Activated T-cell treated with anti-CD3 and anti-CD28 coated beads, Interleukin-2, amount 50 U/mL, for 4 hours (primary cell): ENCODE measurements around the gene F7. TPM values are rescaled to one million over a fixed set of nuclear protein-coding genes. Genes with fewer than 3 reads are reported as not detected.
"Not testable (repeated sequence)": the region's sequence is repeated elsewhere in the genome, so short reads cannot be mapped to it uniquely, and the experiment has no call there.

Source experiments
- ATAC-seq, 2 donors: fragments of 200-7000 bp; cut with Tn5 transposase; one replicate each; pipeline ENCODE4 v1.10.0; 2021
- DNase-seq: peaks from one replicate; pipeline ENCODE4 v3.0.0-alpha.2; 2020
- H3K27me3 Mint-ChIP-seq: one replicate; pipeline ENCODE4 v1.8.0; 2021; ENCODE audit warnings: low read depth, mixed read lengths
- H3K36me3 Mint-ChIP-seq: one replicate; pipeline ENCODE4 v1.8.0; 2022; ENCODE audit warnings: mixed read lengths; ENCODE audit not compliant: insufficient read depth
- H3K4me1 Mint-ChIP-seq: one replicate; pipeline ENCODE4 v1.8.0; 2021; ENCODE audit warnings: low read depth, mixed read lengths
- H3K4me3 Mint-ChIP-seq: one replicate; pipeline ENCODE4 v1.8.0; 2021; ENCODE audit warnings: mild to moderate bottlenecking, moderate library complexity, mixed read lengths
- H3K9me3 Mint-ChIP-seq: one replicate; pipeline ENCODE4 v1.8.0; 2021; ENCODE audit warnings: mixed read lengths
- total RNA-seq, 3 donors: library from RNA; stranded (reverse); gene quantifications; one replicate each; pipeline ENCODE4 v1.2.1, GENCODE V29; 2021

Gene F7
- total RNA-seq, 3 donors from 2014 or later: 0.14 to 0.42 (median 0.38) TPM

GRCh38 chr13:113095146-113096051 is 10.2 kb upstream of the F7 start:
- Mint-ChIP-seq H3K4me3 (no peak overlapping the region), H3K27me3 (no peaks in the 10 kb centered on the region), H3K36me3 (peaks cover 3% of the 10 kb centered on the region), H3K9me3 (no peaks in the 10 kb centered on the region), H3K4me1 (no peaks in the 10 kb centered on the region)
- DNase-seq (no peak), ATAC-seq (no peak)

DNA sequence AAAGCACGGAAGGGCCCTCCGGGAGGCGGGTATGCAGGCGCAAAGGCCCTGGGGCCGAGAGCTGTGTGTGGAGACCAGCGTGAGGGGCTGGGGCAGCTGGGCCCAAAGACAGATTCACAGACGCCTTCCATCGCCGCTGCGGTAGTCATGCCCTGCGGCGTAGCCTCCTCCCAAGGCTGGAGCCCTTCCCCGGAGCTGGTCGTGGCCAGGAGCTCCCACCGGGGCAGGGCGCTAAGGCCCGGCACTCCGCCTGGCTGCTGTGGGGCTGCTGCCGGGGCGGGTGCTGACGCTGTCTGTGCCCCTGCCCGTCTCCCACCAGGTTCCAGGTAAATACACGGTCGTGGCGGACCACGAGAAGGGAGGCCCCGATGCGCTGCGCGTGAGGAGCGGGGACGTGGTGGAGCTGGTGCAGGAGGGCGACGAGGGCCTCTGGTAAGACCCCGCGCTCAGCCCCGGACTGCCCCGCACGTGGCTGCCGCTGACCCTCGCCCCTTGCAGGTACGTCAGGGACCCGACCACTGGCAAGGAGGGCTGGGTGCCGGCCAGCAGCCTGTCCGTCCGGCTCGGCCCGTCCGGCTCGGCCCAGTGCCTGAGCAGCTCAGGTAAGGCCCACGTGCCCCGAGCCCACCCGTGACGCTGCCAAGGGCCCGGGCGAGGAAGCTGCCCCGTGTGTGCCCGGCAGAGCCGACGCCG is 9.4 kb upstream of the F7 start:
- no peaks in the 10 kb centered on the region for H3K36me3 Mint-ChIP-seq
- ATAC-seq (no peak), DNase-seq (no peak)
- no peak overlapping the region for H3K4me3 Mint-ChIP-seq
- H3K27me3 Mint-ChIP-seq: no peaks in the 10 kb centered on the region
- no peaks in the 10 kb centered on the region for H3K9me3 Mint-ChIP-seq
- no peaks in the 10 kb centered on the region for H3K4me1 Mint-ChIP-seq

GRCh38 chr13:113096745-113097305 is 8.8 kb upstream of the F7 start:
- no peaks in the 10 kb centered on the region for H3K36me3 Mint-ChIP-seq
- H3K4me3 Mint-ChIP-seq: no peak overlapping the region
- ATAC-seq (no peak), DNase-seq (no peak)
- no peaks in the 10 kb centered on the region for H3K4me1 Mint-ChIP-seq
- no peaks in the 10 kb centered on the region for H3K9me3 Mint-ChIP-seq
- no peaks in the 10 kb centered on the region for H3K27me3 Mint-ChIP-seq

- no peaks in the 10 kb centered on the region for H3K9me3 Mint-ChIP-seq
- H3K36me3 Mint-ChIP-seq: no peaks in the 10 kb centered on the region
- H3K4me3 Mint-ChIP-seq: no peak overlapping the region
- H3K4me1 Mint-ChIP-seq: no peaks in the 10 kb centered on the region
- DNase-seq (no peak), ATAC-seq (no peak)
- no peaks in the 10 kb centered on the region for H3K27me3 Mint-ChIP-seq
These were observed 7.9 kb upstream of the F7 start for GRCh38 chr13:113097651-113098050.

- Mint-ChIP-seq H3K27me3 (no peaks in the 10 kb centered on the region), H3K4me1 (no peaks in the 10 kb centered on the region), H3K9me3 (no peaks in the 10 kb centered on the region), H3K36me3 (no peaks in the 10 kb centered on the region), H3K4me3 (no peak overlapping the region)
- ATAC-seq (no peak), DNase-seq (no peak)
These were observed 7.3 kb upstream of the F7 start for GRCh38 chr13:113098162-113098732.

DNA sequence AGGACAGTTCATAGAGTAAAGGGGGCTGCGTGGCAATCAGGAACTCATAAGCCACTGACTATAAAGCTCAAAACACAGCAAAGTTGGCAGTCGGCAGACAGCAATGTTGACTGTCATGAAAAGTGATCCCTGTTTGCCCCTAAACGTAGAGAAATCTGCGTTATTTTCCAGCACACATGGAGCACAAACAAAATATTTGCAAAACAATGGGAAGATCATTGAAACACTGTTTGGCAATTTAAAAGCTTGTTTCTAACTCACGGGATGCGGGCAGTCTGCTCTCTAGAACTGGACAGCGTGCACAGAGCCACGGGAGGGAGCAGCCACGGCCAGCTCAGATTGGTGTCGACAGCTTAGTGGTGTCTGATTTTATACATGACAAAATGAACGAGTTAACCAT is 6.4 kb upstream of the F7 start:
- no peaks in the 10 kb centered on the region for H3K4me1 Mint-ChIP-seq
- no peak overlapping the region for H3K4me3 Mint-ChIP-seq
- no peak for DNase-seq
- no peaks in the 10 kb centered on the region for H3K9me3 Mint-ChIP-seq
- H3K27me3 Mint-ChIP-seq: no peaks in the 10 kb centered on the region
- no peaks in the 10 kb centered on the region for H3K36me3 Mint-ChIP-seq
- ATAC-seq: no peak

- not testable (repeated sequence) for ATAC-seq, H3K4me3 Mint-ChIP-seq, DNase-seq, H3K9me3 Mint-ChIP-seq, H3K36me3 Mint-ChIP-seq, H3K27me3 Mint-ChIP-seq, H3K4me1 Mint-ChIP-seq
These were observed 3.3 kb upstream of the F7 start for GRCh38 chr13:113102302-113102701.

GRCh38 chr13:113102727-113103126 is 2.9 kb upstream of the F7 start:
- DNase-seq (no peak), ATAC-seq (no peak)
- H3K4me1 Mint-ChIP-seq: no peaks in the 10 kb centered on the region
- H3K9me3 Mint-ChIP-seq: no peaks in the 10 kb centered on the region
- H3K36me3 Mint-ChIP-seq: no peaks in the 10 kb centered on the region
- H3K27me3 Mint-ChIP-seq: no peaks in the 10 kb centered on the region
- H3K4me3 Mint-ChIP-seq: no peak overlapping the region

- Mint-ChIP-seq H3K4me1 (no peaks in the 10 kb centered on the region), H3K9me3 (no peaks in the 10 kb centered on the region), H3K27me3 (no peaks in the 10 kb centered on the region)
These were observed 1.9 kb upstream of the F7 start for GRCh38 chr13:113103646-113104045.

GRCh38 chr13:113105921-113106452 is 396 bp downstream of the F7 start:
- ATAC-seq (no peak), DNase-seq (no peak)
- Mint-ChIP-seq H3K27me3 (peaks cover 3% of the 10 kb centered on the region), H3K4me1 (no peaks in the 10 kb centered on the region), H3K9me3 (no peaks in the 10 kb centered on the region), H3K36me3 (no peaks in the 10 kb centered on the region), H3K4me3 (no peak overlapping the region)

More at GRCh38 chr13:113103646-113104045, 1.9 kb upstream of the F7 start:
- no peak overlapping the region for H3K4me3 Mint-ChIP-seq
- ATAC-seq (no peak), DNase-seq (no peak)
- no peaks in the 10 kb centered on the region for H3K36me3 Mint-ChIP-seq

- Mint-ChIP-seq H3K27me3 (peaks cover 3% of the 10 kb centered on the region), H3K9me3 (no peaks in the 10 kb centered on the region), H3K4me1 (no peaks in the 10 kb centered on the region), H3K4me3 (no peak overlapping the region), H3K36me3 (no peaks in the 10 kb centered on the region)
- DNase-seq (no peak), ATAC-seq (no peak)
These were observed 1.2 kb downstream of the F7 start for GRCh38 chr13:113106711-113107351.

DNA sequence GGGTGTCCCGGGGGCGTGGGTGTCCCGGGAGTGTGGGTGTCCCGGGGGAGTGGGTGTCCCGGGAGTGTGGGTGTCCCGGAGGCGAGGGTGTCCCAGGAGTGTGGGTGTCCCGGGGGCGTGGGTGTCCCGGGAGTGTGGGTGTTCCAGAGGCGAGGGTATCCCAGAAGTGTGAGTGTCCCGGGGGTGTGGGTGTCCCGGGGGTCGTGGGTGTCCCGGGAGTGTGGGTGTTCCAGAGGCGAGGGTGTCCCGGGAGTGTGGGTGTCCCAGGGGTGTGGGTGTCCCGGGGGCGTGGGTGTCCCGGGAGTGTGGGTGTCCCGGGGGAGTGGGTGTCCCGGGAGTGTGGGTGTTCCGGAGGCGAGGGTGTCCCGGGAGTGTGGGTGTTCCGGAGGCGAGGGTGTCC is 2.9 kb downstream of the F7 start:
- DNase-seq, H3K9me3 Mint-ChIP-seq, H3K4me3 Mint-ChIP-seq, H3K4me1 Mint-ChIP-seq, H3K27me3 Mint-ChIP-seq, ATAC-seq, H3K36me3 Mint-ChIP-seq: not testable (repeated sequence)

GRCh38 chr13:113109151-113110047 is 3.8 kb downstream of the F7 start:
- H3K9me3 Mint-ChIP-seq: no peaks in the 10 kb centered on the region
- ATAC-seq (peak in 1 of 2 donors; percentile 12), DNase-seq (no peak)
- no peaks in the 10 kb centered on the region for H3K4me1 Mint-ChIP-seq
- peak overlapping the region; percentile 31 for H3K4me3 Mint-ChIP-seq
- H3K36me3 Mint-ChIP-seq: no peaks in the 10 kb centered on the region
- peaks cover 6% of the 10 kb centered on the region for H3K27me3 Mint-ChIP-seq
